Hematopoietic multipotent progenitor cell treated with erythropoietin and hydrocortisone succinate and interleukin-3 and kit ligand, for 8 days (in vitro differentiated cells): ENCODE results near the gene CAST.

Source experiments
- DNase-seq: peaks from one replicate; pipeline ENCODE4 v3.0.0-alpha.2; 2015

The CAST gene

GRCh38 chr5:96675882-96676281 is 13.7 kb downstream of the CAST start:
- DNase-seq = no peak

GRCh38 chr5:96677496-96677895 is 15.3 kb downstream of the CAST start:
- no peak for DNase-seq

GRCh38 chr5:96679293-96679692 is 17.1 kb downstream of the CAST start:
- DNase-seq = no peak

GRCh38 chr5:96680759-96681470 is 18.7 kb downstream of the CAST start:
- DNase-seq = no peak

GRCh38 chr5:96683392-96683791 is 21.2 kb downstream of the CAST start:
- no peak for DNase-seq

- no peak for DNase-seq
Observed at GRCh38 chr5:96683810-96684209, 21.6 kb downstream of the CAST start.

GRCh38 chr5:96687080-96687479 is 24.9 kb downstream of the CAST start:
- DNase-seq = no peak

- DNase-seq = peak; percentile 77
Observed at GRCh38 chr5:96687812-96688453, 25.8 kb downstream of the CAST start.

GRCh38 chr5:96690861-96691260 is 28.7 kb downstream of the CAST start:
- no peak for DNase-seq

GRCh38 chr5:96691503-96692303 is 29.5 kb downstream of the CAST start:
- DNase-seq = no peak

GRCh38 chr5:96692441-96692840 is 30.3 kb downstream of the CAST start:
- DNase-seq = no peak

- DNase-seq = no peak
Observed at GRCh38 chr5:96699186-96699820, 37.1 kb downstream of the CAST start.

- DNase-seq = peak; percentile 88
Observed at GRCh38 chr5:96702503-96703383, 40.6 kb downstream of the CAST start.

GRCh38 chr5:96703384-96703920 is 41.3 kb downstream of the CAST start:
- no peak for DNase-seq

GRCh38 chr5:96703995-96704394 is 41.8 kb downstream of the CAST start:
- no peak for DNase-seq

GRCh38 chr5:96706433-96707111 is 44.4 kb downstream of the CAST start:
- no peak for DNase-seq

GRCh38 chr5:96708600-96708999 is 46.4 kb downstream of the CAST start:
- DNase-seq = no peak

GRCh38 chr5:96709152-96709821 is 47.1 kb downstream of the CAST start:
- no peak for DNase-seq

GRCh38 chr5:96712100-96712746 is 50.0 kb downstream of the CAST start:
- no peak for DNase-seq

GRCh38 chr5:96714450-96714849 is 52.3 kb downstream of the CAST start:
- DNase-seq = no peak
